ENCODE measurements around the gene UBL3. TPM values are rescaled to one million over a fixed set of nuclear protein-coding genes. Genes with fewer than 3 reads are reported as not detected.

The UBL3 gene
- polyA plus RNA-seq, 2 of the 4 experiments (the other 2 are of a cell fraction): 9.2 to 17.1 TPM

DNA sequence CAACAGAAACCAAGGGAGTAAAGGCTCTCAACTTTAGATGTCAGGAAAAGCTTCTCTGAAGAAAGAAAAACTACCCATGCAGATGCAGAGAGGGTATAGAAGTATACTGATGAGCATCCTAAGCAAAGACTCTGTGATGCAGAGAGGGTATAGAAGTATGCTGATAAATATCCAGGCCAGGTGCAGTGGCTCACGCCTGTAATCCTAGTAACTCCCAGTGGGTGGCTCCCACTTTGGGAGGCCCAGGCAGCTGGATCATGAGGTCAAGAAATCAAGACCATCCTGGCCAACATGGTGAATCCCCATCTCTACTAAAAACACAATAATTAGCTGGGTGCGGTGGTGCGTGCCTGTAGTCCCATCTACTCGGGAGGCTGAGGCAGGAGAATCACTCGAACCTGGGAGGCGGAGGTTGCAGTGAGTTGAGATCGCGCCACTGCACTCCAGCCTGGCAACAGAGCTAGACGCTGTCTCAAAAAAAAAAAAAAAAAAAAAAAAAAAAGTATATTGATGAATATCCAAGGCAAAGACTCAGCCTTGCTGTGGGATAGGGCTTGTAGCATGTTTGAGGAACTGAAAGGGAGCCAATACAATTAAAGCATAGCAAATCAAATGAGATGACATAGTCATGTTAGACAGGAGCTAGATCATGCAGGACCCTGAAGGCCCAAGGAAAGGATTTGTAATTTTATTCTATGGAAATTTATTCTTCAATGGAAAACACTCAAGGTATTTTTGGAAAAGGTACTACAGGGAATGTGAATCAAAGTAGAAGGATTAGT lies 14.9 kb downstream of the UBL3 start (continued):
- no peak for TF ChIP-seq HOXB13 (CRISPR knock-in tag; IDR thresholded peaks at IDR 0.05; ENCODE audit: low read depth)

DNA sequence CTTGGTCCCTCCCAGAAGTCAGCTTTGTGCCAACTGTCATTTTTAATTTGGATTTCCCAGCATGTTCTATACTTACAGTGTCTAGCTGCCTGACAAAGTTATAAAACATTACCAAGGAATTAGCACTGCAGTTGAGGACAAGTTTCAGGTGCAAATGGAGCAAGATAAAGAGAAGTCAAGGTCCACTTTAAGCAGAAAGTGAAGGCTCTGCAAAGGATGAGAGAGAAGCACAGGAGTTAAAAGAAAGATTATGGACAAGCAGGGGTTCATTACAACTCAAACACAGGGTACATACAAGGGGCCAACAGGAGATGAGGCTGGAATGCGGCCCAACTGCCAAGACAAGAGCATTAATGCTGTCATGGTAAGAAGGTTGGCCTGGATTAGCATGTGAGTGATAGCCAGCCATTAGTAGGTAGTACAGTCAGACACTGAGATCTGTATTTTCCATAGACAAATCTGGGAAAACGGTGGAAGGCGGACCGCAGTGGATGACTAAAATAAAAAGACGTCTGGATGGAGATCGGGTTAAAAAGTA lies 17.6 kb downstream of the UBL3 start:
- H3K27ac ChIP-seq: no peak overlapping the region
- ATAC-seq (no peak), FAIRE-seq (no peak), DNase-seq (ENCODE audit: low read depth in 1 of 2, low spot score in 1 of 2) (no peak)
- ChIA-PET POLR2A (no interaction called here), CTCF (no interaction called here)
- no peak overlapping the region for H3K4me2 ChIP-seq
- no peaks in the 10 kb centered on the region for H3K4me1 ChIP-seq
- no peaks in the 10 kb centered on the region for H3K9me3 ChIP-seq
- TF ChIP-seq EHF (CRISPR knock-in tag; IDR thresholded peaks at IDR 0.05): no peak
- TF ChIP-seq CBX2 (IDR thresholded peaks at IDR 0.05; ENCODE audit: borderline replicate concordance, low read depth): no peak
- TF ChIP-seq SMC3 (IDR thresholded peaks at IDR 0.05): no peak
- no peak for TF ChIP-seq POLR2AphosphoS2 (conservative IDR thresholded peaks at IDR 0.05; ENCODE audit: low read length)
- TF ChIP-seq, protein P1, sequence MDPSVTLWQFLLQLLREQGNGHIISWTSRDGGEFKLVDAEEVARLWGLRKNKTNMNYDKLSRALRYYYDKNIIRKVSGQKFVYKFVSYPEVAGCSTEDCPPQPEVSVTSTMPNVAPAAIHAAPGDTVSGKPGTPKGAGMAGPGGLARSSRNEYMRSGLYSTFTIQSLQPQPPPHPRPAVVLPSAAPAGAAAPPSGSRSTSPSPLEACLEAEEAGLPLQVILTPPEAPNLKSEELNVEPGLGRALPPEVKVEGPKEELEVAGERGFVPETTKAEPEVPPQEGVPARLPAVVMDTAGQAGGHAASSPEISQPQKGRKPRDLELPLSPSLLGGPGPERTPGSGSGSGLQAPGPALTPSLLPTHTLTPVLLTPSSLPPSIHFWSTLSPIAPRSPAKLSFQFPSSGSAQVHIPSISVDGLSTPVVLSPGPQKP (IDR thresholded peaks at IDR 0.05; ENCODE audit: low read depth, low read length): no peak
- TF ChIP-seq, protein P2, sequence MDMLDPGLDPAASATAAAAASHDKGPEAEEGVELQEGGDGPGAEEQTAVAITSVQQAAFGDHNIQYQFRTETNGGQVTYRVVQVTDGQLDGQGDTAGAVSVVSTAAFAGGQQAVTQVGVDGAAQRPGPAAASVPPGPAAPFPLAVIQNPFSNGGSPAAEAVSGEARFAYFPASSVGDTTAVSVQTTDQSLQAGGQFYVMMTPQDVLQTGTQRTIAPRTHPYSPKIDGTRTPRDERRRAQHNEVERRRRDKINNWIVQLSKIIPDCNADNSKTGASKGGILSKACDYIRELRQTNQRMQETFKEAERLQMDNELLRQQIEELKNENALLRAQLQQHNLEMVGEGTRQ (IDR thresholded peaks at IDR 0.05): no peak
- TF ChIP-seq POLR2A (IDR thresholded peaks at IDR 0.05; ENCODE audit: low read length): no peak
- TF ChIP-seq, protein P3, sequence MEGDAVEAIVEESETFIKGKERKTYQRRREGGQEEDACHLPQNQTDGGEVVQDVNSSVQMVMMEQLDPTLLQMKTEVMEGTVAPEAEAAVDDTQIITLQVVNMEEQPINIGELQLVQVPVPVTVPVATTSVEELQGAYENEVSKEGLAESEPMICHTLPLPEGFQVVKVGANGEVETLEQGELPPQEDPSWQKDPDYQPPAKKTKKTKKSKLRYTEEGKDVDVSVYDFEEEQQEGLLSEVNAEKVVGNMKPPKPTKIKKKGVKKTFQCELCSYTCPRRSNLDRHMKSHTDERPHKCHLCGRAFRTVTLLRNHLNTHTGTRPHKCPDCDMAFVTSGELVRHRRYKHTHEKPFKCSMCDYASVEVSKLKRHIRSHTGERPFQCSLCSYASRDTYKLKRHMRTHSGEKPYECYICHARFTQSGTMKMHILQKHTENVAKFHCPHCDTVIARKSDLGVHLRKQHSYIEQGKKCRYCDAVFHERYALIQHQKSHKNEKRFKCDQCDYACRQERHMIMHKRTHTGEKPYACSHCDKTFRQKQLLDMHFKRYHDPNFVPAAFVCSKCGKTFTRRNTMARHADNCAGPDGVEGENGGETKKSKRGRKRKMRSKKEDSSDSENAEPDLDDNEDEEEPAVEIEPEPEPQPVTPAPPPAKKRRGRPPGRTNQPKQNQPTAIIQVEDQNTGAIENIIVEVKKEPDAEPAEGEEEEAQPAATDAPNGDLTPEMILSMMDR (IDR thresholded peaks at IDR 0.05): no peak
- TF ChIP-seq CHD2 (IDR thresholded peaks at IDR 0.05; ENCODE audit: low read length, partially characterized antibody): no peak
- TF ChIP-seq, protein P4, sequence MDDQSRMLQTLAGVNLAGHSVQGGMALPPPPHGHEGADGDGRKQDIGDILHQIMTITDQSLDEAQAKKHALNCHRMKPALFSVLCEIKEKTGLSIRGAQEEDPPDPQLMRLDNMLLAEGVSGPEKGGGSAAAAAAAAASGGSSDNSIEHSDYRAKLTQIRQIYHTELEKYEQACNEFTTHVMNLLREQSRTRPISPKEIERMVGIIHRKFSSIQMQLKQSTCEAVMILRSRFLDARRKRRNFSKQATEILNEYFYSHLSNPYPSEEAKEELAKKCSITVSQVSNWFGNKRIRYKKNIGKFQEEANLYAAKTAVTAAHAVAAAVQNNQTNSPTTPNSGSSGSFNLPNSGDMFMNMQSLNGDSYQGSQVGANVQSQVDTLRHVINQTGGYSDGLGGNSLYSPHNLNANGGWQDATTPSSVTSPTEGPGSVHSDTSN (IDR thresholded peaks at IDR 0.05): no peak
- no peak for TF ChIP-seq MYC (IDR thresholded peaks at IDR 0.05; ENCODE audit: borderline replicate concordance, low read length)
- no peak for TF ChIP-seq EHMT2 (IDR thresholded peaks at IDR 0.05; ENCODE audit: low read depth)
- no peak for TF ChIP-seq HOXB5 (CRISPR knock-in tag; IDR thresholded peaks at IDR 0.05)
- TF ChIP-seq HOXA7 (CRISPR knock-in tag; IDR thresholded peaks at IDR 0.05): no peak
- no peak for TF ChIP-seq CBX8 (IDR thresholded peaks at IDR 0.05)
- TF ChIP-seq FOSL2 (IDR thresholded peaks at IDR 0.05): no peak
- no peak for TF ChIP-seq FOSL2 (CRISPR knock-in tag; IDR thresholded peaks at IDR 0.05)
- TF ChIP-seq HOXB13 (CRISPR knock-in tag; IDR thresholded peaks at IDR 0.05; ENCODE audit: low read depth): no peak
- no peak for TF ChIP-seq KDM1A (IDR thresholded peaks at IDR 0.05; ENCODE audit: low read depth)
- WGBS (ENCODE audit: missing lambda C conversion rate): 91% methylated on average over 6 of the region's 6 CpGs
- no peak overlapping the region for H3K4me3 ChIP-seq

DNA sequence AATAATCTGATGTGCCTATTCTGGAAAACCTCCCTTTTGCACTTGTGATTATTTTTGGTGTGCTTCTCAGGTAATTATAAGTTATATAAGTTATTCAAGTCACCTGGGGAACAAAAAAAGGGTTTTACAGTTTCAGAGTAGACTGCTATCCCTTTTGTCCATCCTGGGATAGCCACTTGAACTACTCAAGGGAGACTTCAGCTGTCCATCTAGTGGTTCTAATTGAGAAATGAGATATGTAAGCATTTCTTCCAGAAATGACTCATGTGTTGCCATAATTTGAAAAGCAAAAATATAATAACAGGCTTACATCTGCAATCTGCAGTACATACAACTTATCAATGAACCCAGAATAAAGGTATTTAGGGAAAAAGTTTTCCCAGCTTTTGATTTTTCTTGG lies 20.4 kb downstream of the UBL3 start:
- H3K4me2 ChIP-seq: no peak overlapping the region
- no peaks in the 10 kb centered on the region for H3K4me1 ChIP-seq
- no peak overlapping the region for H3K27ac ChIP-seq
- no peaks in the 10 kb centered on the region for H3K9me3 ChIP-seq
- TF ChIP-seq, protein P5, sequence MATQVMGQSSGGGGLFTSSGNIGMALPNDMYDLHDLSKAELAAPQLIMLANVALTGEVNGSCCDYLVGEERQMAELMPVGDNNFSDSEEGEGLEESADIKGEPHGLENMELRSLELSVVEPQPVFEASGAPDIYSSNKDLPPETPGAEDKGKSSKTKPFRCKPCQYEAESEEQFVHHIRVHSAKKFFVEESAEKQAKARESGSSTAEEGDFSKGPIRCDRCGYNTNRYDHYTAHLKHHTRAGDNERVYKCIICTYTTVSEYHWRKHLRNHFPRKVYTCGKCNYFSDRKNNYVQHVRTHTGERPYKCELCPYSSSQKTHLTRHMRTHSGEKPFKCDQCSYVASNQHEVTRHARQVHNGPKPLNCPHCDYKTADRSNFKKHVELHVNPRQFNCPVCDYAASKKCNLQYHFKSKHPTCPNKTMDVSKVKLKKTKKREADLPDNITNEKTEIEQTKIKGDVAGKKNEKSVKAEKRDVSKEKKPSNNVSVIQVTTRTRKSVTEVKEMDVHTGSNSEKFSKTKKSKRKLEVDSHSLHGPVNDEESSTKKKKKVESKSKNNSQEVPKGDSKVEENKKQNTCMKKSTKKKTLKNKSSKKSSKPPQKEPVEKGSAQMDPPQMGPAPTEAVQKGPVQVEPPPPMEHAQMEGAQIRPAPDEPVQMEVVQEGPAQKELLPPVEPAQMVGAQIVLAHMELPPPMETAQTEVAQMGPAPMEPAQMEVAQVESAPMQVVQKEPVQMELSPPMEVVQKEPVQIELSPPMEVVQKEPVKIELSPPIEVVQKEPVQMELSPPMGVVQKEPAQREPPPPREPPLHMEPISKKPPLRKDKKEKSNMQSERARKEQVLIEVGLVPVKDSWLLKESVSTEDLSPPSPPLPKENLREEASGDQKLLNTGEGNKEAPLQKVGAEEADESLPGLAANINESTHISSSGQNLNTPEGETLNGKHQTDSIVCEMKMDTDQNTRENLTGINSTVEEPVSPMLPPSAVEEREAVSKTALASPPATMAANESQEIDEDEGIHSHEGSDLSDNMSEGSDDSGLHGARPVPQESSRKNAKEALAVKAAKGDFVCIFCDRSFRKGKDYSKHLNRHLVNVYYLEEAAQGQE (IDR thresholded peaks at IDR 0.05): no peak
- TF ChIP-seq EHMT2 (IDR thresholded peaks at IDR 0.05; ENCODE audit: low read depth) (no peak), RCOR1 (IDR thresholded peaks at IDR 0.05; ENCODE audit: low read depth, low read length) (no peak), EP300 (IDR thresholded peaks at IDR 0.05) (no peak), NPAS2 (CRISPR knock-in tag; IDR thresholded peaks at IDR 0.05; ENCODE audit: borderline replicate concordance) (no peak)
- TF ChIP-seq, protein P6, sequence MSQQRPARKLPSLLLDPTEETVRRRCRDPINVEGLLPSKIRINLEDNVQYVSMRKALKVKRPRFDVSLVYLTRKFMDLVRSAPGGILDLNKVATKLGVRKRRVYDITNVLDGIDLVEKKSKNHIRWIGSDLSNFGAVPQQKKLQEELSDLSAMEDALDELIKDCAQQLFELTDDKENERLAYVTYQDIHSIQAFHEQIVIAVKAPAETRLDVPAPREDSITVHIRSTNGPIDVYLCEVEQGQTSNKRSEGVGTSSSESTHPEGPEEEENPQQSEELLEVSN (IDR thresholded peaks at IDR 0.05; ENCODE audit: borderline replicate concordance, low read depth): no peak
- ChIA-PET CTCF (interaction anchor here (1.4 kb wide), 1 partner anchor 283 kb away, joined by 3 read pairs; no protein-coding TSS in a partner anchor), POLR2A (no interaction called here)
- FAIRE-seq: no peak
- no peak for ATAC-seq
- DNase-seq (ENCODE audit: low read depth in 1 of 2, low spot score in 1 of 2): no peak
- no peak overlapping the region for H3K4me3 ChIP-seq
